ELR (cell line): ENCODE data around the gene PPP2R5D.
"Not testable (repeated sequence)": the region's sequence is repeated elsewhere in the genome, so short reads cannot be mapped to it uniquely, and the experiment has no call there.

ENCODE experiments used
- DNase-seq: peaks from one replicate; pipeline ENCODE4 v3.0.0-alpha.2; 2015; ENCODE audit warnings: low read depth

PPP2R5D gene

GRCh38 chr6:42984001-42984923, at the start of gene PPP2R5D:
PPP2R5D (plus strand) TSS chr6:42984570; CDS start chr6:42984678, 108 bp downstream.
- peak; percentile 100 for DNase-seq

GRCh38 chr6:42935322-42935721, 49.0 kb upstream of the PPP2R5D start:
- no peak for DNase-seq

- DNase-seq, result no peak
Measured at GRCh38 chr6:42936398-42936797, 48.0 kb upstream of the PPP2R5D start.

- peak; percentile 36 for DNase-seq
Measured at GRCh38 chr6:42937548-42938427, 46.6 kb upstream of the PPP2R5D start.

GRCh38 chr6:42938428-42938796, 46.0 kb upstream of the PPP2R5D start:
- no peak for DNase-seq

- no peak for DNase-seq
Measured at GRCh38 chr6:42938987-42939809, 45.2 kb upstream of the PPP2R5D start.

- DNase-seq, result no peak
Measured at GRCh38 chr6:42939810-42940167, 44.6 kb upstream of the PPP2R5D start.

GRCh38 chr6:42940493-42941045, 43.8 kb upstream of the PPP2R5D start:
- DNase-seq, result no peak

- DNase-seq, result not testable (repeated sequence)
Measured at GRCh38 chr6:42941356-42941755, 43.0 kb upstream of the PPP2R5D start.

- no peak for DNase-seq
Measured at GRCh38 chr6:42942444-42942843, 41.9 kb upstream of the PPP2R5D start.

GRCh38 chr6:42947950-42948349, 36.4 kb upstream of the PPP2R5D start:
- DNase-seq, result no peak

- no peak for DNase-seq
Measured at GRCh38 chr6:42952389-42952788, 32.0 kb upstream of the PPP2R5D start.

- DNase-seq, result not testable (repeated sequence)
Measured at GRCh38 chr6:42954405-42954804, 30.0 kb upstream of the PPP2R5D start.

- DNase-seq, result peak; percentile 27
Measured at GRCh38 chr6:42958125-42958524, 26.2 kb upstream of the PPP2R5D start.

- no peak for DNase-seq
Measured at GRCh38 chr6:42959917-42960242, 24.5 kb upstream of the PPP2R5D start.

- DNase-seq, result peak; percentile 35
Measured at GRCh38 chr6:42960243-42961019, 23.9 kb upstream of the PPP2R5D start, which contains the start of gene GNMT. GNMT (plus strand) TSS chr6:42960754; CDS start chr6:42960768, 14 bp downstream.

- no peak for DNase-seq
Measured at GRCh38 chr6:42961020-42961470, 23.3 kb upstream of the PPP2R5D start.

- DNase-seq, result no peak
Measured at GRCh38 chr6:42962096-42962495, 22.3 kb upstream of the PPP2R5D start.

- DNase-seq, result no peak
Measured at GRCh38 chr6:42962502-42963178, 21.7 kb upstream of the PPP2R5D start.

GRCh38 chr6:42963179-42963854, 21.1 kb upstream of the PPP2R5D start:
- DNase-seq, result no peak
